Smooth muscle cell (in vitro differentiated cells): Measurements from ENCODE around the gene RGS11. TPM values are rescaled to one million over a fixed set of nuclear protein-coding genes. Genes with fewer than 3 reads are reported as not detected.

Experiments used
- DNase-seq: peaks from one replicate; lab custom pipeline; 2025; ENCODE audit not compliant: unreplicated experiment; lab: John Stamatoyannopoulos, UW
- H2AFZ ChIP-seq: fragments of 200-600 bp; sonication (generic); 2 replicates; pipeline ENCODE4 v1.6.0; 2016; ENCODE audit warnings: antibody characterized with exemption, low read depth, mild to moderate bottlenecking
- H3F3A ChIP-seq: fragments of 200-600 bp; sonication (generic); 2 replicates; pipeline ENCODE4 v1.6.0; 2017; ENCODE audit warnings: antibody characterized with exemption, low read depth
- H3K27ac ChIP-seq: fragments of 200-600 bp; sonication (generic); 2 replicates; pipeline ENCODE4 v1.5.1; 2016; ENCODE audit warnings: low read depth, mild to moderate bottlenecking
- H3K27me3 ChIP-seq: fragments of 200-600 bp; sonication (generic); 2 replicates; pipeline ENCODE4 v1.6.1; 2016; ENCODE audit warnings: low read depth, mild to moderate bottlenecking
- H3K36me3 ChIP-seq: fragments of 200-600 bp; sonication (generic); 2 replicates; pipeline ENCODE4 v1.5.1; 2016; ENCODE audit warnings: low read depth
- H3K4me1 ChIP-seq: fragments of 200-600 bp; sonication (generic); 2 replicates; pipeline ENCODE4 v1.5.1; 2016; ENCODE audit warnings: low read depth
- H3K4me2 ChIP-seq: fragments of 200-600 bp; sonication (generic); 2 replicates; pipeline ENCODE4 v1.6.0; 2016; ENCODE audit warnings: mild to moderate bottlenecking
- H3K4me3 ChIP-seq: fragments of 200-600 bp; sonication (generic); 2 replicates; pipeline ENCODE4 v1.5.1; 2016; ENCODE audit warnings: mild to moderate bottlenecking
- H3K79me2 ChIP-seq: fragments of 200-600 bp; sonication (generic); 2 replicates; pipeline ENCODE4 v1.6.0; 2016; ENCODE audit warnings: low read depth, mild to moderate bottlenecking
- H3K9ac ChIP-seq: fragments of 200-600 bp; sonication (generic); 2 replicates; pipeline ENCODE4 v1.6.0; 2016; ENCODE audit warnings: low read depth
- H3K9me3 ChIP-seq: fragments of 200-600 bp; sonication (generic); replicated peaks from 2 replicates; pipeline ENCODE4 v1.5.1; 2016; ENCODE audit warnings: low read depth
- H4K20me1 ChIP-seq: fragments of 200-600 bp; sonication (generic); 2 replicates; pipeline ENCODE4 v1.6.0; 2016; ENCODE audit warnings: low read depth
- CTCF ChIP-seq: fragments of 200-600 bp; sonication (generic); IDR thresholded peaks from 2 replicates; pipeline ENCODE4 v1.5.1; 2017; ENCODE audit warnings: borderline replicate concordance, mild to moderate bottlenecking, antibody characterized with exemption; ENCODE audit not compliant: insufficient read depth, poor library complexity, severe bottlenecking
- WGBS: methylation state at CpG from one replicate; pipeline ENCODE4 v1.1.7; 2016; ENCODE audit warnings: low lambda C conversion rate; 5-methylcytosine and 5-hydroxymethylcytosine counted together
- polyA plus RNA-seq: library from polyadenylated mRNA; unstranded; fragments of >200 nt; fragmentation: Nextera tagmentation; extraction: Ambion mirVana; gene quantifications from 2 replicates; pipeline ENCODE4 v1.2.1, GENCODE V29; 2016
- total RNA-seq: library from RNA; depleted of rRNA; stranded (reverse); fragments of >200 nt; gene quantifications from 2 replicates; pipeline ENCODE4 v1.2.3, GENCODE V29; 2014

Gene RGS11
- total and polyA plus RNA-seq, 2 experiments from 2014 or later = 2.2 to 3.9 TPM

DNA sequence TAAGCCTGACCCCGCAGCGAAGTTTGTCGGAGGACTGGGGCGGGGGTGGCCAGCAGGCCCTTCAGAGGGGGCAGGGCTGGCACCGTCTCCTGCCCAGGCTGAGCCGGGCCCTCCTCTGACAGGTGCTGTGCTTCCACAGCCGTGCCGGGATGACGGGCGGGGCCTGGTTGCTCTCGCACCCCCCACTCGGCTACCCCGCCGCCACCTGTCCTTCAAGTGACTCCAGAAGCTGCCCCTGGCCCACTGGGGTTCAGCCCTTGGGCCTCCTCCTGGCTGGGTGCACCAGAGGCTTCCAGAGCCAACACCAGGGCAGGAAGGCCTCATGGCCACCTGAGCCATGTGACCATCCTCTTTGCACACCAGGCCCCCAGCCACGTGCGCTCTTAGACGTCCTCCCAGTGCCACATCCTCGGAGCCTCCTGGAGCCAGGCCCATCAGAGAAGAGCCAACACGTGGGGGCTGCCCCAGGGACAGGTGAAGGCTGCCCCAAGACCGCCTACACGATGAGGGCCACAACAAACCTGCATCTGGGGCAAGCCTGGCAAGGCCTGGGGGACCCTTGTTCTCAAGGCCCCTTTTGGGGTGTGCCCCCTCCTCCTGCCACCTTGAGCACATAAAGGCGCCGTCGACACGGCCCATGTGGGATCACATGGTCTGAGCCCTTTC is 14.4 kb upstream of the RGS11 start:
- WGBS = 97% methylated on average over 25 of the region's 25 CpGs
- Histone ChIP-seq H3K27me3 (no peaks in the 10 kb centered on the region), H3F3A (no peaks in the 10 kb centered on the region), H3K27ac (no peak overlapping the region), H3K79me2 (no peaks in the 10 kb centered on the region), H4K20me1 (no peaks in the 10 kb centered on the region), H2AFZ (no peak overlapping the region), H3K9ac (no peak overlapping the region), H3K36me3 (no peaks in the 10 kb centered on the region), H3K4me2 (no peak overlapping the region), H3K4me3 (no peak overlapping the region), H3K4me1 (no peaks in the 10 kb centered on the region), H3K9me3 (no peaks in the 10 kb centered on the region)
- TF ChIP-seq CTCF = no peak
- no peak for DNase-seq

DNA sequence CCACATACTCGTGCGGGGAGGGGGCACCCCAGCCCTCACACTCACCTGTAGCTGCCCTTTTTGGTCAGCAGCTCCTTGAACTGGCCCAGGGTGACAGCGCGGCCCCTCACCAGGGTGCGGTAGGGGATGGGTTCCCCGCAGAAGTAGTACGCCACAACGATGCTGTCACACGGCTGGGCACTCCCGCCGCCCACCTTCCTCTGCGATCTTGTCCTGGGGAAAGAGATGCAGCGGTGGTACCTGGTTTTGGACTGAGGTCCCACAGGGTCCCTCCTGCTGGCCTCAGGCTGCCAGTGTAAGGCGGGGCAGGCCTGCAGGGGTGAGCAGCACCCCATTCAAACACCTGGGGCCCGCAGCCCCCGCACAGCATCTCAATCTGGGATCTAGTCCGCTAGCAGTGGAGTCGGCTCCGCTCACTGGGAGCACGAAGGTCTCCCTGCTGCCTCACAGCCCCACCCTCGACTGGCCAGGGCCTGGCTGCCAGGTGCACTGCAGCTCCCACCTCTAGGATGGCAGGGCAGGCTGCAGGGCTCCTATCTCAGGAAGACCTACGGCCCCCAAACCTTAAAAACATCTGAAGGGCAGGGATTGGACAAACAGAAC is 13.8 kb upstream of the RGS11 start:
- WGBS = 98% methylated on average over 22 of the region's 22 CpGs
- no peak for DNase-seq

GRCh38 chr16:287981-288920 is 12.5 kb upstream of the RGS11 start:
- no peaks in the 10 kb centered on the region for H3K79me2 ChIP-seq
- H3K9me3 ChIP-seq = no peaks in the 10 kb centered on the region
- no peak for TF ChIP-seq CTCF
- H3K4me3 ChIP-seq = no peak overlapping the region
- H2AFZ ChIP-seq = no peak overlapping the region
- no peak overlapping the region for H3K4me2 ChIP-seq
- DNase-seq = no peak
- no peaks in the 10 kb centered on the region for H3K27me3 ChIP-seq
- 97% methylated on average over 30 of the region's 33 CpGs for WGBS
- no peak overlapping the region for H3K9ac ChIP-seq
- H4K20me1 ChIP-seq = no peaks in the 10 kb centered on the region
- H3K36me3 ChIP-seq = no peaks in the 10 kb centered on the region
- no peaks in the 10 kb centered on the region for H3F3A ChIP-seq
- H3K27ac ChIP-seq = no peak overlapping the region
- H3K4me1 ChIP-seq = no peaks in the 10 kb centered on the region

More for the DNA sequence above, 13.8 kb upstream of the RGS11 start:
- Histone ChIP-seq H3K27me3 (no peaks in the 10 kb centered on the region), H3K4me2 (no peak overlapping the region), H3F3A (no peaks in the 10 kb centered on the region), H4K20me1 (no peaks in the 10 kb centered on the region), H3K79me2 (no peaks in the 10 kb centered on the region), H3K4me3 (no peak overlapping the region), H3K9me3 (no peaks in the 10 kb centered on the region), H3K9ac (no peak overlapping the region), H2AFZ (no peak overlapping the region), H3K4me1 (no peaks in the 10 kb centered on the region), H3K27ac (no peak overlapping the region), H3K36me3 (no peaks in the 10 kb centered on the region)
- no peak for TF ChIP-seq CTCF
